Measurements from ENCODE around the gene FCRLA. TPM values are rescaled to one million over a fixed set of nuclear protein-coding genes. Genes with fewer than 3 reads are reported as not detected.
A peak's percentile ranks its signal among the peaks of the same experiment; 100 is the strongest.

The FCRLA gene
- polyA plus RNA-seq, 2 of the 4 experiments (the other 2 are of a cell fraction) = 0.10 TPM; not detected in 1

DNA sequence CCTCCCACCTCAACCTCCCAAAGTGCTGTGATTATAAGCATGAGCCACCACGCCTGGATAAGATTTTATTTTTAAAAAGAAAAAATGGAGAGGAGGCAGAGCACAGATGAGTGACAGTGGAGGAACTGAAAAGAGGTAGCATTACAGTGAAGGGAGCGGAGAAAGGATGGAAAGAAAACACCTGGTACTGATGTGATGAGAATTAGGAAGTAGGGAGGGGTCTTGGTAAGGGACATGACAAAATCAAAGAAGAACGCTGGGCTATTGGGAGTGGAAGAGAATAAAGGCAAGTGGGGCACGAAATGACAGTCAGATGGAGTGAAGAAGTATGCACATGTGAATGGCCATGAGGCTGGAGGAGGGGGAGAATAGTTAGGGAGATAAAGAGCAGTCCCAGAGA is 2.3 kb downstream of the FCRLA start (continued):
- TF ChIP-seq, protein P1, sequence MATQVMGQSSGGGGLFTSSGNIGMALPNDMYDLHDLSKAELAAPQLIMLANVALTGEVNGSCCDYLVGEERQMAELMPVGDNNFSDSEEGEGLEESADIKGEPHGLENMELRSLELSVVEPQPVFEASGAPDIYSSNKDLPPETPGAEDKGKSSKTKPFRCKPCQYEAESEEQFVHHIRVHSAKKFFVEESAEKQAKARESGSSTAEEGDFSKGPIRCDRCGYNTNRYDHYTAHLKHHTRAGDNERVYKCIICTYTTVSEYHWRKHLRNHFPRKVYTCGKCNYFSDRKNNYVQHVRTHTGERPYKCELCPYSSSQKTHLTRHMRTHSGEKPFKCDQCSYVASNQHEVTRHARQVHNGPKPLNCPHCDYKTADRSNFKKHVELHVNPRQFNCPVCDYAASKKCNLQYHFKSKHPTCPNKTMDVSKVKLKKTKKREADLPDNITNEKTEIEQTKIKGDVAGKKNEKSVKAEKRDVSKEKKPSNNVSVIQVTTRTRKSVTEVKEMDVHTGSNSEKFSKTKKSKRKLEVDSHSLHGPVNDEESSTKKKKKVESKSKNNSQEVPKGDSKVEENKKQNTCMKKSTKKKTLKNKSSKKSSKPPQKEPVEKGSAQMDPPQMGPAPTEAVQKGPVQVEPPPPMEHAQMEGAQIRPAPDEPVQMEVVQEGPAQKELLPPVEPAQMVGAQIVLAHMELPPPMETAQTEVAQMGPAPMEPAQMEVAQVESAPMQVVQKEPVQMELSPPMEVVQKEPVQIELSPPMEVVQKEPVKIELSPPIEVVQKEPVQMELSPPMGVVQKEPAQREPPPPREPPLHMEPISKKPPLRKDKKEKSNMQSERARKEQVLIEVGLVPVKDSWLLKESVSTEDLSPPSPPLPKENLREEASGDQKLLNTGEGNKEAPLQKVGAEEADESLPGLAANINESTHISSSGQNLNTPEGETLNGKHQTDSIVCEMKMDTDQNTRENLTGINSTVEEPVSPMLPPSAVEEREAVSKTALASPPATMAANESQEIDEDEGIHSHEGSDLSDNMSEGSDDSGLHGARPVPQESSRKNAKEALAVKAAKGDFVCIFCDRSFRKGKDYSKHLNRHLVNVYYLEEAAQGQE (IDR thresholded peaks at IDR 0.05) = no peak
- no peak for TF ChIP-seq CHD4 (IDR thresholded peaks at IDR 0.05; ENCODE audit: borderline replicate concordance)
- no peak for TF ChIP-seq FOSB (CRISPR knock-in tag; IDR thresholded peaks at IDR 0.05)
- no peak for TF ChIP-seq ZSCAN20 (CRISPR knock-in tag; IDR thresholded peaks at IDR 0.05)
- no peak for TF ChIP-seq HEYL (CRISPR knock-in tag; IDR thresholded peaks at IDR 0.05)
- TF ChIP-seq BHLHE40 (IDR thresholded peaks at IDR 0.05; ENCODE audit: low read depth, low read length) = no peak
- TF ChIP-seq SREBF2 (IDR thresholded peaks at IDR 0.05) = no peak
- TF ChIP-seq, protein P2, sequence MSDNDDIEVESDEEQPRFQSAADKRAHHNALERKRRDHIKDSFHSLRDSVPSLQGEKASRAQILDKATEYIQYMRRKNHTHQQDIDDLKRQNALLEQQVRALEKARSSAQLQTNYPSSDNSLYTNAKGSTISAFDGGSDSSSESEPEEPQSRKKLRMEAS (IDR thresholded peaks at IDR 0.05) = no peak
- no peak for TF ChIP-seq RARB (CRISPR knock-in tag; IDR thresholded peaks at IDR 0.05)

DNA sequence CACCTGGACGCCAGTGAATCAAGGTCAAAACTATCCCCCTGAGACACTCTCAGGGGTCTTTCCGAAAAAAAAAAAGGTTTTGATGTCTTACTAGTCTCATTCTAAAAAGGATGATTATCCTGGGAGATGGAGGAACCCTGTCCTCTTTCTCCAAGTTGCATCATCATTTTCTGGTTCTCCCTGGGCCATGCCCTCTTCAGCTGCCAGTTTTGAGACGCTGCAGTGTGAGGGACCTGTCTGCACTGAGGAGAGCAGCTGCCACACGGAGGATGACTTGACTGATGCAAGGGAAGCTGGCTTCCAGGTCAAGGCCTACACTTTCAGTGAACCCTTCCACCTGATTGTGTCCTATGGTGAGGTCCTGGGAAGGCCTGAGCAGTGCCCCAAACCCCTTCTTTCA is 3.5 kb downstream of the FCRLA start:
- no peaks in the 10 kb centered on the region for H3K4me1 ChIP-seq
- CTCF ChIA-PET = interaction anchor here (0.9 to 1.4 kb wide), 4 partner anchors 16 to 223 kb away, joined by 4 to 5 read pairs (median 4); no protein-coding TSS in a partner anchor
- DNase-seq (ENCODE audit: low read depth in 1 of 2, low spot score in 1 of 2) = no peak
- H3K9me3 ChIP-seq = no peaks in the 10 kb centered on the region
- no peak overlapping the region for H3K4me2 ChIP-seq
- no peak overlapping the region for H3K4me3 ChIP-seq
- WGBS (ENCODE audit: missing lambda C conversion rate) = 73% methylated on average over 4 of the region's 4 CpGs
- POLR2A ChIA-PET = no interaction called here
- no peak for TF ChIP-seq SREBF2 (IDR thresholded peaks at IDR 0.05)
- no peak for TF ChIP-seq SMC3 (IDR thresholded peaks at IDR 0.05)
- TF ChIP-seq JUN (IDR thresholded peaks at IDR 0.05) = no peak
- TF ChIP-seq NPAS2 (CRISPR knock-in tag; IDR thresholded peaks at IDR 0.05; ENCODE audit: borderline replicate concordance) = no peak
- TF ChIP-seq, protein P3, sequence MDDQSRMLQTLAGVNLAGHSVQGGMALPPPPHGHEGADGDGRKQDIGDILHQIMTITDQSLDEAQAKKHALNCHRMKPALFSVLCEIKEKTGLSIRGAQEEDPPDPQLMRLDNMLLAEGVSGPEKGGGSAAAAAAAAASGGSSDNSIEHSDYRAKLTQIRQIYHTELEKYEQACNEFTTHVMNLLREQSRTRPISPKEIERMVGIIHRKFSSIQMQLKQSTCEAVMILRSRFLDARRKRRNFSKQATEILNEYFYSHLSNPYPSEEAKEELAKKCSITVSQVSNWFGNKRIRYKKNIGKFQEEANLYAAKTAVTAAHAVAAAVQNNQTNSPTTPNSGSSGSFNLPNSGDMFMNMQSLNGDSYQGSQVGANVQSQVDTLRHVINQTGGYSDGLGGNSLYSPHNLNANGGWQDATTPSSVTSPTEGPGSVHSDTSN (IDR thresholded peaks at IDR 0.05) = no peak
- TF ChIP-seq, protein P4, sequence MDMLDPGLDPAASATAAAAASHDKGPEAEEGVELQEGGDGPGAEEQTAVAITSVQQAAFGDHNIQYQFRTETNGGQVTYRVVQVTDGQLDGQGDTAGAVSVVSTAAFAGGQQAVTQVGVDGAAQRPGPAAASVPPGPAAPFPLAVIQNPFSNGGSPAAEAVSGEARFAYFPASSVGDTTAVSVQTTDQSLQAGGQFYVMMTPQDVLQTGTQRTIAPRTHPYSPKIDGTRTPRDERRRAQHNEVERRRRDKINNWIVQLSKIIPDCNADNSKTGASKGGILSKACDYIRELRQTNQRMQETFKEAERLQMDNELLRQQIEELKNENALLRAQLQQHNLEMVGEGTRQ (IDR thresholded peaks at IDR 0.05) = no peak
- no peak for TF ChIP-seq ZSCAN20 (CRISPR knock-in tag; IDR thresholded peaks at IDR 0.05)
- no peak for TF ChIP-seq TP53 (CRISPR knock-in tag; IDR thresholded peaks at IDR 0.05)
- no peak for TF ChIP-seq HEYL (CRISPR knock-in tag; IDR thresholded peaks at IDR 0.05)
- TF ChIP-seq GATA3 (IDR thresholded peaks at IDR 0.05; ENCODE audit: borderline replicate concordance) = no peak
- no peak for TF ChIP-seq CEBPB (IDR thresholded peaks at IDR 0.05)
- FAIRE-seq = no peak
- no peak for ATAC-seq
- H3K27ac ChIP-seq = peak overlapping the region; percentile 37 to 55; a peak in 3 of 6 replicates

DNA sequence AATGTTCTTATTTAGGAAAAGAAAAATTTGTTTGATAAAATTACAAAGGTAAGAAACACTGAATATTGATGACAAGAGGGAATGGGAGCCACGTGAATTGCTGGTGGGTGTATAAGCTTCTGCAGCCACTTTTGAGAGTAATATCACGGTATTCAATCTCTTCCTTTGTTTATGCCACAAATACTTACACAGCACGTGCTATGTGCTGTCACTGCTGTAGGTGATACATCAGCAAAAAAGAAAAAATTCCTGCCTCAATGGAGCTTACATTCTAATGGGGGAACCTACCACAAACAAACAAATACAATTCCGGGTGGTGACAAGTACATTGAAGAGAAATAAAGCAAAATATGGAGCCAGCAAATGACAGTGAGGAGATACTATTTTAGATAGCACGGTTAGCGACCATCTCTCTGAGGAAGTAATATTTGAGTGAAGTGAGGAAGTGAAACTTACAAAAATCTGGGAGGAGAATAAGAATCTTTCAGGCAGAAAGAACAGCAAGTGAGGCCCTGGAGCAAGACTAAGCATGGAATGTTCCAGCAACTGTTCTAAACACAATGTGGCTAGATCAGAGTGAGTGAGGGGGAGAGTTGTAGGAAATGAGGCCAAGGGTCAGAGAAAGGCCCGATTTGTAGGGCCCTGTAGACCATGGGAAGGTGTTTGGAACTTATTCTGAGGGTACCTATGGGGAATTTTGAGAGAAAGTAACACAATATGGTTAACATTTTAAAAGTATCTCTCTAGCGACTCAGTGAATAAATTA is 11.7 kb downstream of the FCRLA start:
- 76% methylated on average over 8 of the region's 8 CpGs for WGBS (ENCODE audit: missing lambda C conversion rate)
- H3K9me3 ChIP-seq = no peaks in the 10 kb centered on the region
- H3K27ac ChIP-seq = no peak overlapping the region
- CTCF ChIA-PET = interaction anchor here (0.8 to 1.2 kb wide), 2 partner anchors 8 to 20 kb away, joined by 3 read pairs; no protein-coding TSS in a partner anchor
- H3K4me3 ChIP-seq = no peak overlapping the region
- H3K4me1 ChIP-seq = peaks cover 10% of the 10 kb centered on the region; the same call in 1 of the 3 replicates
- POLR2A ChIA-PET = no interaction called here
- ATAC-seq = no peak
- no peak overlapping the region for H3K4me2 ChIP-seq
- DNase-seq (ENCODE audit: low read depth in 1 of 2, low spot score in 1 of 2) = no peak
- FAIRE-seq = no peak
- no peak for TF ChIP-seq NR3C1 (IDR thresholded peaks at IDR 0.05)
- TF ChIP-seq ZNF302 (CRISPR knock-in tag; IDR thresholded peaks at IDR 0.05) = no peak
- TF ChIP-seq GATA3 (IDR thresholded peaks at IDR 0.05; ENCODE audit: borderline replicate concordance) = no peak
- TF ChIP-seq, protein P5, sequence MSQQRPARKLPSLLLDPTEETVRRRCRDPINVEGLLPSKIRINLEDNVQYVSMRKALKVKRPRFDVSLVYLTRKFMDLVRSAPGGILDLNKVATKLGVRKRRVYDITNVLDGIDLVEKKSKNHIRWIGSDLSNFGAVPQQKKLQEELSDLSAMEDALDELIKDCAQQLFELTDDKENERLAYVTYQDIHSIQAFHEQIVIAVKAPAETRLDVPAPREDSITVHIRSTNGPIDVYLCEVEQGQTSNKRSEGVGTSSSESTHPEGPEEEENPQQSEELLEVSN (IDR thresholded peaks at IDR 0.05; ENCODE audit: borderline replicate concordance, low read depth) = no peak
- TF ChIP-seq TP53 (CRISPR knock-in tag; IDR thresholded peaks at IDR 0.05) = no peak
- no peak for TF ChIP-seq POLR2AphosphoS2 (conservative IDR thresholded peaks at IDR 0.05; ENCODE audit: low read length)
- TF ChIP-seq, protein P6, sequence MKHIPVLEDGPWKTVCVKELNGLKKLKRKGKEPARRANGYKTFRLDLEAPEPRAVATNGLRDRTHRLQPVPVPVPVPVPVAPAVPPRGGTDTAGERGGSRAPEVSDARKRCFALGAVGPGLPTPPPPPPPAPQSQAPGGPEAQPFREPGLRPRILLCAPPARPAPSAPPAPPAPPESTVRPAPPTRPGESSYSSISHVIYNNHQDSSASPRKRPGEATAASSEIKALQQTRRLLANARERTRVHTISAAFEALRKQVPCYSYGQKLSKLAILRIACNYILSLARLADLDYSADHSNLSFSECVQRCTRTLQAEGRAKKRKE (CRISPR knock-in tag; IDR thresholded peaks at IDR 0.05; ENCODE audit: low read depth) = no peak
- TF ChIP-seq ESRRA (IDR thresholded peaks at IDR 0.05; ENCODE audit: borderline replicate concordance, low read length) = no peak
- no peak for TF ChIP-seq HOXA7 (CRISPR knock-in tag; IDR thresholded peaks at IDR 0.05)
- TF ChIP-seq CEBPB (IDR thresholded peaks at IDR 0.05) = no peak
- TF ChIP-seq, protein P7, sequence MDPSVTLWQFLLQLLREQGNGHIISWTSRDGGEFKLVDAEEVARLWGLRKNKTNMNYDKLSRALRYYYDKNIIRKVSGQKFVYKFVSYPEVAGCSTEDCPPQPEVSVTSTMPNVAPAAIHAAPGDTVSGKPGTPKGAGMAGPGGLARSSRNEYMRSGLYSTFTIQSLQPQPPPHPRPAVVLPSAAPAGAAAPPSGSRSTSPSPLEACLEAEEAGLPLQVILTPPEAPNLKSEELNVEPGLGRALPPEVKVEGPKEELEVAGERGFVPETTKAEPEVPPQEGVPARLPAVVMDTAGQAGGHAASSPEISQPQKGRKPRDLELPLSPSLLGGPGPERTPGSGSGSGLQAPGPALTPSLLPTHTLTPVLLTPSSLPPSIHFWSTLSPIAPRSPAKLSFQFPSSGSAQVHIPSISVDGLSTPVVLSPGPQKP (IDR thresholded peaks at IDR 0.05; ENCODE audit: low read depth, low read length) = no peak
- no peak for TF ChIP-seq FOSB (CRISPR knock-in tag; IDR thresholded peaks at IDR 0.05)
- TF ChIP-seq FOSL2 (IDR thresholded peaks at IDR 0.05) = no peak
- TF ChIP-seq FOSL2 (CRISPR knock-in tag; IDR thresholded peaks at IDR 0.05) = no peak

Measured in A549 (cell line).